GM12878 (cell line): Measurements from ENCODE around the gene EIF5A. TPM values are rescaled to one million over a fixed set of nuclear protein-coding genes. Genes with fewer than 3 reads are reported as not detected.

Experiments
- ATAC-seq: fragments of 200-7000 bp; cut with Tn5 transposase; 3 replicates; pipeline ENCODE4 v1.9.1; 2020; ENCODE audit warnings: mild to moderate bottlenecking, moderate library complexity
- BruUV-seq: library from RNA; stranded (reverse); fragments of 400-500 nt; replicated peaks from 2 replicates; lab custom pipeline; 2021; lab: Mats Ljungman, UMichigan
- CTCF ChIA-PET: fragments of 300-600 bp; sonication (Branson Sonifier 250); formaldehyde crosslinking; extraction: SDS; loops from one replicate; lab custom pipeline; 2021; ENCODE audit warnings: inconsistent platforms; lab: Yijun Ruan, JAX
- POLR2A ChIA-PET: fragments of 350-600 bp; formaldehyde crosslinking; extraction: SDS; loops from one replicate; lab custom pipeline; 2021; ENCODE audit warnings: inconsistent platforms; lab: Charles Lee
- RAD21 ChIA-PET: fragments of 300-600 bp; sonication (Branson Sonifier 250); formaldehyde crosslinking; loops from one replicate; lab custom pipeline; 2023; ENCODE audit warnings: antibody characterized with exemption; ENCODE audit not compliant: unreplicated experiment; lab: Charles Lee
- SMC1A ChIA-PET: fragments of 300-600 bp; sonication (Branson Sonifier 250); formaldehyde crosslinking; loops from one replicate; lab custom pipeline; 2023; ENCODE audit not compliant: unreplicated experiment, uncharacterized antibody; lab: Charles Lee
- DNase-seq: peaks from one replicate; pipeline ENCODE4 v3.0.0-alpha.2; 2011; ENCODE audit warnings: low read depth, low spot score
- FAIRE-seq: peaks from 3 replicates; lab custom pipeline; 2011; peaks lifted over from hg19 to GRCh38; lab: Jason Lieb, UNC
- H2AFZ ChIP-seq: 2 replicates; pipeline ENCODE4 v1.6.0; 2011; ENCODE audit warnings: low read depth, low read length, control low read depth; ENCODE audit not compliant: control insufficient read depth
- H3K27ac ChIP-seq: 2 replicates; pipeline ENCODE4 v1.5.1; 2011; ENCODE audit warnings: control low read depth; ENCODE audit not compliant: control insufficient read depth, insufficient read depth
- H3K27me3 ChIP-seq, 2 experiments: replicated peaks in 1 of 2; 2 replicates each; pipeline versions ENCODE4 v1.6.0 to v1.6.1; 2011; ENCODE audit warnings: low read length in 1 of 2; ENCODE audit not compliant: control insufficient read depth in 2 of 2, insufficient read depth in 2 of 2
- H3K36me3 ChIP-seq, 2 experiments: 2 replicates each; pipeline ENCODE4 v1.5.1; 2011; ENCODE audit warnings: low read length in 1 of 2; ENCODE audit not compliant: control insufficient read depth in 2 of 2, insufficient read depth in 2 of 2
- H3K4me1 ChIP-seq: 2 replicates; pipeline ENCODE4 v1.6.1; 2011; ENCODE audit warnings: mild to moderate bottlenecking, low read length, moderate library complexity, mixed read lengths; ENCODE audit not compliant: control insufficient read depth, insufficient read depth
- H3K4me2 ChIP-seq: 2 replicates; pipeline ENCODE4 v1.6.0; 2011; ENCODE audit warnings: control low read depth; ENCODE audit not compliant: control insufficient read depth, insufficient read depth
- H3K4me3 ChIP-seq: fragments of 200-600 bp; sonication (generic); 2 replicates; pipeline ENCODE4 v1.5.1; 2016
- H3K79me2 ChIP-seq: 2 replicates; pipeline ENCODE4 v1.6.0; 2011; ENCODE audit warnings: low read length; ENCODE audit not compliant: control insufficient read depth, insufficient read depth
- H3K9ac ChIP-seq: 2 replicates; pipeline ENCODE4 v1.8.0; 2011; ENCODE audit warnings: low read length, control low read depth, mixed read lengths; ENCODE audit not compliant: control insufficient read depth, insufficient read depth
- H3K9me3 ChIP-seq: replicated peaks from 3 replicates; pipeline ENCODE4 v1.5.1; 2011; ENCODE audit warnings: mild to moderate bottlenecking, low read length; ENCODE audit not compliant: control insufficient read depth, insufficient read depth
- H4K20me1 ChIP-seq: 2 replicates; pipeline ENCODE4 v1.6.0; 2011; ENCODE audit not compliant: control insufficient read depth, insufficient read depth
- ATF2 ChIP-seq: IDR thresholded peaks from 2 replicates; pipeline ENCODE4 v1.6.1; 2012; ENCODE audit warnings: low read length, inconsistent platforms
- CHD2 ChIP-seq: IDR thresholded peaks from 2 replicates; pipeline ENCODE4 v1.6.1; 2011; ENCODE audit warnings: low read depth, low read length, improper control_type of control experiment, borderline replicate concordance
- CREB1 ChIP-seq: IDR thresholded peaks from 2 replicates; pipeline ENCODE4 v1.6.1; 2012; ENCODE audit warnings: low read depth, mild to moderate bottlenecking, inconsistent platforms
- HDAC6 ChIP-seq: fragments of 200-600 bp; sonication (generic); IDR thresholded peaks from one replicate; pipeline ENCODE4 v1.8.0; 2017; ENCODE audit warnings: antibody characterized with exemption; ENCODE audit not compliant: unreplicated experiment
- KDM1A ChIP-seq: fragments of 200-600 bp; sonication (generic); IDR thresholded peaks from 2 replicates; pipeline ENCODE4 v1.6.1; 2016; ENCODE audit warnings: borderline replicate concordance
- LARP7 ChIP-seq: fragments of 450-650 bp; IDR thresholded peaks from 2 replicates; pipeline ENCODE4 v1.6.1; 2017; ENCODE audit warnings: mild to moderate bottlenecking
- PBX3 ChIP-seq: IDR thresholded peaks from 2 replicates; pipeline ENCODE4 v1.6.1; 2011; ENCODE audit warnings: mild to moderate bottlenecking, low read depth, low read length, moderate library complexity; ENCODE audit not compliant: insufficient replicate concordance
- RB1 ChIP-seq: fragments of 450-650 bp; formaldehyde crosslinking; IDR thresholded peaks from 2 replicates; pipeline ENCODE4 v1.6.1; 2017; ENCODE audit warnings: mild to moderate bottlenecking, borderline replicate concordance
- RELA ChIP-seq: fragments of 450-650 bp; IDR thresholded peaks from 2 replicates; pipeline ENCODE4 v1.8.0; 2014; ENCODE audit warnings: borderline replicate concordance; ENCODE audit not compliant: partially characterized antibody
- RELB ChIP-seq: fragments of 450-650 bp; IDR thresholded peaks from 2 replicates; pipeline ENCODE4 v1.6.1; 2017; ENCODE audit warnings: low read depth, mild to moderate bottlenecking, moderate library complexity
- RUNX3 ChIP-seq: IDR thresholded peaks from 2 replicates; pipeline ENCODE4 v1.6.1; 2012; ENCODE audit warnings: low read length, inconsistent platforms
- STAT1 ChIP-seq: fragments of 450-650 bp; conservative IDR thresholded peaks from 2 replicates; pipeline ENCODE4 v1.6.1; 2014; ENCODE audit warnings: antibody characterized with exemption, mild to moderate bottlenecking
- ZNF687 ChIP-seq: fragments of 450-650 bp; IDR thresholded peaks from 2 replicates; pipeline ENCODE4 v1.6.1; 2017; ENCODE audit warnings: mild to moderate bottlenecking, moderate library complexity
- WGBS: methylation state at CpG from one replicate; pipeline ENCODE4 v1.1.6; 2016; ENCODE audit warnings: low lambda C conversion rate; ENCODE audit not compliant: insufficient replicate concordance, insufficient coverage; ENCODE audit errors: missing lambda C conversion rate; 5-methylcytosine and 5-hydroxymethylcytosine counted together
- in situ Hi-C: fragments of 300-500 bp; cut with MboI; formaldehyde crosslinking; loops from 9 replicates; pipeline ENCODE4 v1.14.3; 2018; ENCODE audit warnings: mixed read lengths
- intact Hi-C: fragments of 100-400 bp; cut with micrococcal nuclease; formaldehyde crosslinking; loops from one replicate; pipeline ENCODE4 v1.14.2; 2022; ENCODE audit not compliant: unreplicated experiment
- polyA plus RNA-seq, 11 experiments: library from polyadenylated mRNA; depleted of rRNA in 4 of 11; unstranded in 6 of 11; stranded (reverse) in 5 of 11; fragments of >200 nt; fragmentation: Nextera tagmentation in 4 of 11; fragmentation: Illumina TruSeq in 1 of 11; extraction: Ambion mirVana in 4 of 11; extraction: Trizol in 1 of 11; gene quantifications; 1 replicate in 1 of 11; 2 replicates in 10 of 11; pipeline versions ENCODE4 v1.2.1 to v1.2.3, GENCODE V29; 2011 to 2016; ENCODE audit warnings: inconsistent platforms in 2 of 11, missing spikeins in 2 of 11, low read depth in 1 of 11
- total RNA-seq, 4 experiments: library from RNA; depleted of rRNA in 3 of 4; stranded (reverse); fragments of >200 nt in 3 of 4; fragmentation: Illumina TruSeq in 1 of 4; extraction: Trizol in 1 of 4; gene quantifications; 2 replicates each; pipeline versions ENCODE4 v1.2.1 to v1.2.3, GENCODE V29; 2013 to 2021

Gene EIF5A
- total and polyA plus RNA-seq, 10 of the 15 experiments (the other 5 are each of a cell fraction or from before 2014, with no cell fraction given) = 26.5 to 1,792 (median 944) TPM

GRCh38 chr17:7351665-7352502, 44.5 kb downstream of the EIF5A start, which contains the start of gene KCTD11:
Gene KCTD11, plus strand, starts transcription at chr17:7352162.
- RAD21 ChIA-PET = interaction anchor here (0.8 to 5.0 kb wide), 6 partner anchors 15 to 114 kb away, joined by 3 to 45 read pairs (median 4); partner anchors contain the start of genes ACAP1, NEURL4 and TMEM256
- POLR2A ChIA-PET = interaction anchor here (0.5 to 5.2 kb wide), 4 partner anchors 9 to 22 kb away, joined by 10 to 52 read pairs (median 22); partner anchors contain the start of genes ACAP1 and NEURL4
- Histone ChIP-seq H3K9ac (peak within 1 kb of the TSS; percentile 62), H3K79me2 (peaks cover 7% of the 10 kb centered on the region), H3K27ac (peak within 1 kb of the TSS; percentile 59), H4K20me1 (no peaks in the 10 kb centered on the region), H3K4me2 (peak within 1 kb of the TSS; percentile 93), H3K36me3 (peaks cover 4 to 8% of the 10 kb centered on the region in 2 experiments; a peak in 3 of 4 replicates), H3K4me1 (peaks cover 23% of the 10 kb centered on the region), H3K27me3 (no peaks in the 10 kb centered on the region), H2AFZ (peak within 1 kb of the TSS; percentile 34), H3K9me3 (no peaks in the 10 kb centered on the region), H3K4me3 (peak within 1 kb of the TSS; percentile 88)
- 1% methylated on average over 62 of the region's 91 CpGs for WGBS
- FAIRE-seq (no peak), ATAC-seq (peak; percentile 81), DNase-seq (no peak)
- BruUV-seq = no TSS peak
- SMC1A ChIA-PET = interaction anchor here (1.4 to 4.8 kb wide), 3 partner anchors 14 to 16 kb away, joined by 3 to 33 read pairs (median 4); partner anchors contain the start of gene ACAP1
- CTCF ChIA-PET = interaction anchor here (0.7 to 4.4 kb wide), 7 partner anchors 12 to 335 kb away, joined by 3 to 34 read pairs (median 4); partner anchors contain the start of genes ACAP1 and TP53
- intact Hi-C loops = loop anchor here (5.0 kb wide), 1 partner anchor 85 kb away; the partner anchor contains the start of genes FGF11 and TMEM102
- in situ Hi-C loops = no loop called here
- TF ChIP-seq CREB1 (peak; percentile 53; the same call in 1 of the 2 replicates), RB1 (0 out of 2 replicates have a peak, but pooled peaks have one; percentile 38), ZNF687 (peak; percentile 57; the same call in 1 of the 2 replicates), PBX3 (no peak), RELB (peak; percentile 63; the same call in 1 of the 2 replicates), ATF2 (no peak), STAT1 (0 out of 2 replicates have a peak, but pooled peaks have one; percentile 61), LARP7 (peak; percentile 80), RUNX3 (no peak), CHD2 (peak; percentile 85), KDM1A (no peak), RELA (peak; percentile 18), HDAC6 (peak; percentile 1)
